GM10248 (cell line): ENCODE measurements around the gene TMEM132C.

Experiments used
- CTCF ChIA-PET: fragments of 300-600 bp; sonication (Branson Sonifier 250); formaldehyde crosslinking; extraction: SDS; loops from one replicate; lab custom pipeline; 2021; ENCODE audit warnings: antibody characterized with exemption; lab: Yijun Ruan, JAX
- POLR2A ChIA-PET: fragments of 350-650 bp; sonication (Branson Sonifier 250); formaldehyde crosslinking; extraction: SDS; loops from one replicate; lab custom pipeline; 2020; ENCODE audit warnings: antibody characterized with exemption; lab: Yijun Ruan, JAX
- DNase-seq: peaks from one replicate; pipeline ENCODE4 v3.0.0; 2012; ENCODE audit errors: extremely low spot score
- TF ChIP-seq, protein P1 (sequence below): IDR thresholded peaks from 2 replicates; pipeline ENCODE4 v1.5.1; 2012; ENCODE audit warnings: mild to moderate bottlenecking, low read depth; ENCODE audit errors: extremely low read depth, missing control alignments, control extremely low read depth

The TMEM132C gene

DNA sequence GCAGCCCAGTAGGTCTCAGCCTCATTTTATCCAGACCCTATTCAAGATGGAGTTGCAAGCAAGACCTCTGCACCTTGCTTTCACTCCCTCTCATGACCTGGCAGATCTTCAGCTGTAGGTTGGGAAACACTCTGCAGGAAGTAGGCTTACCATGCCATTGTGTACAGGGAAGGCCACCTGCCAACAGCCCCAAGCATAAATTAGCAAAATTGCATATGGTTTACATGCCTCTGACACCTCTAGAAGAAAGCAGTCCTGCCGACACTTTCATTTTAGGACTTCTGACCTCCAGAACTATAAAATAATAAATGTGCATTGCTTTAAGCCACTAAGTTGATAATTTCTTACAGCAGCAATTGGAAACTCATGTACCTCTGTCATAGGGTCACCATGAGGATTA is 459.9 kb downstream of the TMEM132C start:
- ChIA-PET POLR2A (no interaction called here), CTCF (no interaction called here)
- TF ChIP-seq, protein P1, sequence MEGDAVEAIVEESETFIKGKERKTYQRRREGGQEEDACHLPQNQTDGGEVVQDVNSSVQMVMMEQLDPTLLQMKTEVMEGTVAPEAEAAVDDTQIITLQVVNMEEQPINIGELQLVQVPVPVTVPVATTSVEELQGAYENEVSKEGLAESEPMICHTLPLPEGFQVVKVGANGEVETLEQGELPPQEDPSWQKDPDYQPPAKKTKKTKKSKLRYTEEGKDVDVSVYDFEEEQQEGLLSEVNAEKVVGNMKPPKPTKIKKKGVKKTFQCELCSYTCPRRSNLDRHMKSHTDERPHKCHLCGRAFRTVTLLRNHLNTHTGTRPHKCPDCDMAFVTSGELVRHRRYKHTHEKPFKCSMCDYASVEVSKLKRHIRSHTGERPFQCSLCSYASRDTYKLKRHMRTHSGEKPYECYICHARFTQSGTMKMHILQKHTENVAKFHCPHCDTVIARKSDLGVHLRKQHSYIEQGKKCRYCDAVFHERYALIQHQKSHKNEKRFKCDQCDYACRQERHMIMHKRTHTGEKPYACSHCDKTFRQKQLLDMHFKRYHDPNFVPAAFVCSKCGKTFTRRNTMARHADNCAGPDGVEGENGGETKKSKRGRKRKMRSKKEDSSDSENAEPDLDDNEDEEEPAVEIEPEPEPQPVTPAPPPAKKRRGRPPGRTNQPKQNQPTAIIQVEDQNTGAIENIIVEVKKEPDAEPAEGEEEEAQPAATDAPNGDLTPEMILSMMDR: no peak
- DNase-seq: no peak

DNA sequence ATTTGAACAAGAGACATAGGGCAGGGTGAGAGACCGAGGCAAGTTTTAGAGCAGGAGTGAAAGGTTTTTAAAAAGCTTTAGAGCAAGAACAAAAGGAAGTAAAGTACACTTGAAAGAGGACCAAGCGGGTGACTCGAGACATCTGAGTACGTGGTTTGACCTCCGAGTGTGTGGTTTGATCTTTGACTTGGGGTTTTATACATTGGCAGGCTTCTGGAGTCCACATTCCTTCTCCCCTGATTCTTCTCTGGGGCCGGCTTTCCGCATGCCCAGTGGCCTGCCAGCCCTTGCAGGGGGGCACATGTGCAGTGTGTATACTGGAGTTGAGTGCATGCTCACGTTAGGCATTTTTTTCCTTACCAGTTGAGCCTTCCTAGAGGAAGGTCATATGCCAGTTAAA is 460.5 kb downstream of the TMEM132C start:
- ChIA-PET POLR2A (no interaction called here), CTCF (no interaction called here)

DNA sequence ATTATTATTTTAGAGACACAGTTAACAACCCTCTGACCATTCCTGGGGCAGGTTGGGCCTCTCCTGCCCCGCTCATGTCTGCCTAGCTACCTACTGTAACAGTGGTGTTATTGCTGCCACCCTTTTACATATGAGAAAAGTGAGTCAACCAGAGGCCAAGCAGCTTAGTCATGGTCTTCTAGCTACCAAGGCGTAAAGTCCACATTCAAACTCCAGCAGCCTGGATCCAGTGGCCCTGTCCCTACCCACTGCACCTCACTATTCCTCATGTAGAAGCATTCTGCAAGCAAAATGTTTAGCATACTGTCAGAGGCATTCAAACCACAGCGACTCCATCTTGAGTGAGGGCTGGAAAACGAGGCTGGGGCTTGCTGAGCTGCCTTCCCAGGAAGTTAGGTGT is 461.0 kb downstream of the TMEM132C start:
- CTCF ChIA-PET: no interaction called here

More for the DNA sequence above, 460.5 kb downstream of the TMEM132C start:
- TF ChIP-seq, protein P1: no peak
- no peak for DNase-seq

DNA sequence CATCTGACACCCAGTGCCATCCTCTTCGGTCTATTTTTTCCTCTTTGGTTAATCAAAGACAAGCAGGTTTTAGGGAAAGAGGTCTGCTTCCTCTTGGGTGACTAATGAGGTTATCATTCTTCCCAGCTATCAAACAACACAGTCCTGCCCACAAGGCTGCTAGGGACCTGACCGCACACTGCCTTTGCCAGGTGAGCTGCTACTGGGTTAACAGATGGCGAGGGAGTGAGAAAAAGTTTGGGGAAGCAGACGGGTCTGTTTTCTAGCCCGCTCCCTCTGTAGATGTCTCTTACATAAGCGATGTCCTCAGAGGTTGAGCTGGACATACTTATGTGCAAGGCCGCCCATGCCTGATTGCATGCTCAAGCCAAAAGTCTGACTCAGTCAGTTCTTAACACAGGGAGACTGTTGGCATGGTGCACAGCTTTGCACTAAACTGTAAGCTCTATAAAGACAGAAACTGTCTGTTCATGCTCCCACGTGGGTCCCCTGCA is 462.7 kb downstream of the TMEM132C start:
- POLR2A ChIA-PET: no interaction called here
- DNase-seq: no peak

More for the DNA sequence above, 461.0 kb downstream of the TMEM132C start:
- no peak for DNase-seq
- TF ChIP-seq, protein P1: no peak
- POLR2A ChIA-PET: no interaction called here

DNA sequence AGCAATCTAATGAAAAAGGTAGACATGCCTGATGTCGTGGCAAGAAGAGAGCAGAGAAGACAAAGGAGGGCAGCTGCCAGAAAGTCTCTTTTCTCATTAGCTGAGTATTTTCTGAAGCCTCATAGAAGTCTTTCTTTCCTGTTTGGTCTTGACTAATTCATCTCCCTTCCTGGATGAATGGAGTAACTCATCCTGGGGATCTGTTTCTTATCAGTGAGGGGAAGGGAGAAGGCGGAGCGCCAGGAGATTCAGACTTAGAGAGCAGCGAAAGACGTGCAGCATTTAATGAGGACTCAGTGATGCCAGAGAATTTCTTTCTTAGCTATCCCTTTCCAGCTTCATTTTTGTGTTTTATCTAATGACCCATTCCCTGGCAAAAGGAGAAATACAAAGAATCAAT is 467.4 kb downstream of the TMEM132C start:
- TF ChIP-seq, protein P1: no peak
- ChIA-PET CTCF (no interaction called here), POLR2A (no interaction called here)
- no peak for DNase-seq

More for the DNA sequence above, 462.7 kb downstream of the TMEM132C start:
- TF ChIP-seq, protein P1: no peak
- CTCF ChIA-PET: interaction anchor here (0.8 to 0.9 kb wide), 2 partner anchors 22 to 260 kb away, joined by 3 read pairs; no protein-coding TSS in a partner anchor

DNA sequence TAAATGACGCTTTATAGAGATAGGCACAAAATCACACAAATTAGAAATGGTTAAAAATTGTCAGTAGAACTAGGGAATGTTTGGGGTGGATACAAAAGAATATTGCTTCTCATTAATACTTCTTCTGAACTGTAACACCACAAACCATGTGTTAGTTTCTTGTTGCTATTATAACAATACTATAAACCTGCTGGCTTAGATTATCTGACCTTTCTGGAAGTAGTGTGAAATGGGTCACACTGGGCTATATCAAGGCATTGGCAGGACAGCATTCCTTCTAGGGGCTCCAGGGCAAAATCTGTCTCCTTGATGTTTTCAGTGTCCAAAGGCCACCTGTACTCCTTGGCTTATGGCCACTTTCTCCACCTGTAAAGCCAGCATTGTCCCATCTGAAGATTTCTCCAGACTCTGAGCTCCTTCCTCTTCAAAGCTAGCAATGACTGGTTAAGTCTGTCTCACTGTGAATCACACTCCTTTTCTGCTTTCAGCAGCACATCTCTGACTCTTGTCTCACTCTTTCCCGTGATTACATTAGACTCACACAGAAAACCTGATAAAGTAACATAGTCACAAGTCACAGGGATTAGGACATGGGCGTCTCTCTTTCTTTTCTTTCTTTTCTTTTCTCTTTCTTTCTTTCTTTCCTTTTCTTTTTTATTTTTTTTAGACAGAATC is 470.5 kb downstream of the TMEM132C start:
- POLR2A ChIA-PET: no interaction called here
- DNase-seq: no peak
- TF ChIP-seq, protein P1: no peak
- CTCF ChIA-PET: no interaction called here
